Mesothelial cell of epicardium (in vitro differentiated cells): ENCODE data around the gene PTPRQ. TPM values are rescaled to one million over a fixed set of nuclear protein-coding genes. Genes with fewer than 3 reads are reported as not detected.

ENCODE experiments used
- DNase-seq, 2 experiments: peaks; one replicate each; pipeline ENCODE4 v3.0.0; 2021; ENCODE audit warnings: low spot score in 2 of 2; ENCODE audit not compliant: unreplicated experiment in 2 of 2
- H3K27ac Mint-ChIP-seq: 2 replicates; pipeline ENCODE4 v1.8.0; 2021; ENCODE audit warnings: mixed read lengths
- H3K27me3 Mint-ChIP-seq: 2 replicates; pipeline ENCODE4 v1.8.0; 2021; ENCODE audit warnings: low read depth, mixed read lengths
- H3K36me3 Mint-ChIP-seq: 2 replicates; pipeline ENCODE4 v1.8.0; 2021; ENCODE audit warnings: mixed read lengths
- H3K4me1 Mint-ChIP-seq: 2 replicates; pipeline ENCODE4 v1.8.0; 2021; ENCODE audit warnings: mixed read lengths
- H3K4me3 Mint-ChIP-seq: 2 replicates; pipeline ENCODE4 v1.8.0; 2021; ENCODE audit warnings: mild to moderate bottlenecking, moderate library complexity, mixed read lengths
- H3K9me3 Mint-ChIP-seq: 2 replicates; pipeline ENCODE4 v1.8.0; 2021; ENCODE audit warnings: mixed read lengths
- CTCF ChIP-seq: fragments of 200-600 bp; sonication (generic); IDR thresholded peaks from one replicate; pipeline ENCODE4 v1.5.0; 2021; ENCODE audit warnings: antibody characterized with exemption; ENCODE audit not compliant: unreplicated experiment
- total RNA-seq: library from RNA; stranded (reverse); gene quantifications from 3 replicates; pipeline ENCODE4 v1.2.1, GENCODE V29; 2021

Gene PTPRQ
- total RNA-seq, 1 donor from 2014 or later, result 17.5 TPM

GRCh38 chr12:80714846-80715245 lies 270.8 kb downstream of the PTPRQ start:
- no peak for DNase-seq
- Mint-ChIP-seq H3K27ac (no peak overlapping the region), H3K9me3 (no peaks in the 10 kb centered on the region), H3K27me3 (peaks cover 65% of the 10 kb centered on the region), H3K4me1 (peaks cover 18% of the 10 kb centered on the region), H3K4me3 (no peak overlapping the region), H3K36me3 (no peaks in the 10 kb centered on the region)
- TF ChIP-seq CTCF, result no peak

GRCh38 chr12:80715713-80716249 lies 271.7 kb downstream of the PTPRQ start:
- Mint-ChIP-seq H3K4me1 (peaks cover 18% of the 10 kb centered on the region), H3K9me3 (no peaks in the 10 kb centered on the region), H3K36me3 (no peaks in the 10 kb centered on the region), H3K27ac (no peak overlapping the region), H3K4me3 (no peak overlapping the region), H3K27me3 (peaks cover 59% of the 10 kb centered on the region)
- no peak for TF ChIP-seq CTCF
- DNase-seq, result no peak

- Mint-ChIP-seq H3K9me3 (no peaks in the 10 kb centered on the region), H3K4me1 (peaks cover 18% of the 10 kb centered on the region), H3K27me3 (peaks cover 58% of the 10 kb centered on the region), H3K4me3 (no peak within 1 kb of the TSS), H3K27ac (no peak within 1 kb of the TSS), H3K36me3 (no peaks in the 10 kb centered on the region)
- no peak for TF ChIP-seq CTCF
- no peak for DNase-seq
Observed at GRCh38 chr12:80716696-80717469, 272.8 kb downstream of the PTPRQ start, which contains the start of gene MYF5. Gene MYF5 (plus strand): TSS chr12:80716912. CDS start chr12:80717064, 152 bp downstream.

- Mint-ChIP-seq H3K9me3 (no peaks in the 10 kb centered on the region), H3K4me3 (no peak overlapping the region), H3K36me3 (no peaks in the 10 kb centered on the region), H3K27me3 (peaks cover 53% of the 10 kb centered on the region), H3K27ac (no peak overlapping the region), H3K4me1 (peaks cover 14% of the 10 kb centered on the region)
- TF ChIP-seq CTCF, result no peak
- no peak for DNase-seq
Observed at GRCh38 chr12:80717856-80718255, 273.8 kb downstream of the PTPRQ start.

- no peaks in the 10 kb centered on the region for H3K36me3 Mint-ChIP-seq
- no peak overlapping the region for H3K27ac Mint-ChIP-seq
- H3K27me3 Mint-ChIP-seq, result peaks cover 31% of the 10 kb centered on the region
- no peak for DNase-seq
- no peaks in the 10 kb centered on the region for H3K4me1 Mint-ChIP-seq
- no peaks in the 10 kb centered on the region for H3K9me3 Mint-ChIP-seq
- no peak for TF ChIP-seq CTCF
- no peak overlapping the region for H3K4me3 Mint-ChIP-seq
Observed at GRCh38 chr12:80720516-80720915, 276.5 kb downstream of the PTPRQ start.
